HG03060 (cell line): Measurements from ENCODE around the gene KANK3.

Experiments
- ATAC-seq: cut with Tn5 transposase; IDR thresholded peaks from one replicate; pipeline ENCODE4 v1.9.1; 2021; ENCODE audit warnings: low read depth, moderate number of reproducible peaks; ENCODE audit not compliant: unreplicated experiment

The KANK3 gene

DNA sequence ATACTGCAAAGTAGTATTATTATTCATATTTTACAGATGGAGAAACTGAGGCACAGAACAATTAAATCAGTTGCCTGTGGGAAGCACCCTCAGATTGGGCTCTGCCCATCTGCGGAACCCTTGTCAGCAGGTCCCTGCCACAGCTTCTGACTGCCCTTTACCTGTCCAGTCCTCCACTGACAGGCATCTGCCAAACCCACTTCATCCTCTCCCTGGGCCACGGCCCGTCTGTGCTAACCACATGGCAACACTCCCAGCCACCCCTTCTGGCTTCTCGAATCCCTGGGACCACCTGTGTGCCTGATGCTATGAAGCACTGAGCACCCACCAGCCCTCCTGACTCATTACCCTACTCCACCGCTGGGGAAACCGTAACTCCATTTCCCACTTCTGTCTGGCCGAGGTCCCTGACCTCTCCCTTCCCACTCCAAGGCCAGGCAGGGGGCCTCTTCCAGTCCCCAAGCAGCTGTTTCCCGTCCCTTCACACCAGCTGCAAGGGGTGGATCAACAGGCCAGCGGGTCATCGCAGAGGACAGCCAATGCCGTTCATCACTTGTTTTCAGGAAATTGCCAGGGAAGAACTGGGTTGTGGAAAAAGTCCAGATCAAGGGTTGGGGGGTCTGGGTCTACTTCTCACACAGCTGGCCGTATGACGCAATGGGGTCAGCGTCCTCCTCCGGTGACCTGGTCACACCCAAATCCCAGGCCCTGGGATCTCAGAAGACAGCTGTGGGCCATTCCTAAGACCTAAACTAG, 2.5 kb downstream of the KANK3 start:
- ATAC-seq: no peak

DNA sequence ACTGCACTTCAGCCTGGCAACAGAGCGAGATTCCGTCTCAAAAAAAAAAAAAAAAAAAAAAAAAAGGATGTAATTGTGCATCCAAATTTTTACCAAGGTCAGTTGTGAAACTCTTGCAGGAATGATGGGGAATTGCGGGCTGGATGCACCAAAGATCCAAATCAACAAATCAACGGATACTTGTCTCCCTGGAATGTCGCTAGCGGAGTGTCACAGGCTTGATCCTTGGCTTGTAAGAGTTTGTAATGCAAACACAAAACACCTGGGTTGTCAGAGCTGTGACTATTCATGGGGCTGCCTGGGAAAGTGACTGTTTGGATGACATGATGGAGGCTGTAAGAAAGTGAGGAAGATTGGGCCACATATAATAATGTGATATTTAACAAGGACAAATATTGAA, 4.2 kb downstream of the KANK3 start:
- no peak for ATAC-seq

DNA sequence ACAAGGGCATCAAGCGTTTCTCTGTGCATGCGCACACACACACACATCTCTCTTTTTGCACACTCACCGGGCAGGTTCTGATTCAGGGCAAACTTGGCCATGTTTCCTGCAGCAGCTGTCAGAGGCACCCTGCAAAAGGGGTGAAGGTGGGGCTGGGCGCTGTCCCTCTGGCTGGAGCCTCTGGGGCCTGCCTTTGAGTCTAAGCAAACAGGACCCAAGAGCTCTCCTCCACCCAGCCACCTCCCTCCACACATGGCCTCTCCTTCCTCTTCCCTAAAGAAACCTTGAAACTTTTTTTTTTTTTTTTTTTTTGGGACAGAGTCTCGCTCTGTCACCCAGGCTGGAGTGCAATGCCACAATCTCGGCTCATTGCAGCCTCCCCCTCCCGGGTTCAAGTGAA, 5.3 kb downstream of the KANK3 start:
- ATAC-seq: no peak

DNA sequence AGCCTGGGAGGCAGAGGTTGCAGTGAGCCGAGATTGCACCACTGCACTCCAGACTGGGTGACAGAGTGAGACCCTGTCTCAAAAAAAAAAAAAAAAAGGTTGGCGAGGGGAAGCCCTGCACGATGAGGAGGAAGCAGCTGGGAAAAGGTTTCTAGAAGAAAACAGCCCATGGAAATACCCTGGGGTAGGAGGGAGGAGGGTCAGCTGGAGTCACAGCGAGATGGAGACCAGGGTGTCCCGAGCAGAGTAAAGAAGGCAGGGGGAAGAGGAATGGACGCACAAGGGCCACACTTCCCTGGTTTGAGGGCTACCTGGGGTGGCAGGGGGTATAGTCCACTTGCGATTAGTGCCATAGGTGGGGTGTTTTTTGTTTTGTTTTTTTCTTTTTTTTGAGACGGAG, 6.4 kb downstream of the KANK3 start:
- no peak for ATAC-seq

DNA sequence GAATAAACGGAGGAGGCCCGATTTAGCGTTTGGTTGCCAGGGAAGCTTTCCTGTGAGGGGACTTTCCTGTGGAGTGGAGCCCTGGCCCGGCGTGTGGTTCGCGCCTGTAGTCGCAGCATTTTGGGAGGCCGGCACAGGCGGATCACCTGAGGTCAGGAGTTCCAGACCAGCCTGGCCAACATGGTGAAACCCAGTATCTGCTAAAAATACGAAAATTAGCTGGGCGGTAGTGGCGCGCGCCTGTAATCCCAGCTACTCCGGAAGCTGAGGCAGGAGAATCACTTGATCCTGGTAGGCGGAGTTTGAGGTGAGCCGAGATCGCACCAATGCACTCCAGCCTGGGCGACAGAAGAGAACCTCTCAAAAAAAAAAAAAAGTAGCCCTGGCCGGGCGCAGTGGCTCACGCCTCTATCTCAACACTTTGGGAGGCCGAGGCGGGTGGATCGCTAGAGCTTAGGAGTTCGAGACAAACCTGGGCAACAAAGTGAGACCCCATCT, 6.9 kb downstream of the KANK3 start:
- ATAC-seq: no peak

DNA sequence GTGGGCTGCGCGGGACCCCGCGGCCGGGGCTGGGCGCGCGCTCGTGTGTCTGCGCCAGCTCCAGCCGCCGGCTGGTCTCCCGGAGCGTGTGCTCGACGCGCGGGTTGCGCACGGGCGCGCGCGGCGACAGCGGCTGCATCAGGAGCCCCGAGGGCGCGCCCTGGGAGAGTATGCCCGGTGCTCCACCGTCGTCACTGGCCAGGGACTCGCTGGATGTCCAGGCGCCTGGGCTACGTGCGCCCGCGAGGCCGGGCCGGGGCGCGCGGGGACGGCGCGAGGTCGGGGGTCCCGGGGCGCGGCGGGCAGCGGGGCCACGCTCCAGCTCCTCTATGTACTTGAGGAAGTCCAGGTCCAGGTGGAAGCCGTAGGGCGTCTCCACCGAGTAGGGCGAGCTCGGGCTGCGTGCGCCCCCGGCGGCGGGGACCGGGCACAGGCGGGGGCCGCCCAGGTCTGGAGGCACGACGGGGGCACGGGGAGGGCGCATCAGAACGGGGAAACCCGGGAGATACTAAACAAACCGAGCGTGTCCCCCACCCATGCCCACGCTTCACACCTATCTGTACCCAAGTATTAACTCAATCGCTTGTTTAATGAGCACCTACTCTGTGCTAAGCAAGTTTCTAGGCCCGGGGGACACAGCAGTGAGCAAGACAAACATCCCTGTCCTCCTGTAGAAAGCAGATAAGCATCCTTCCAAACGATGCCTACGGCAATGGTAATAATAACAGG, 7.6 kb downstream of the KANK3 start:
- no peak for ATAC-seq

DNA sequence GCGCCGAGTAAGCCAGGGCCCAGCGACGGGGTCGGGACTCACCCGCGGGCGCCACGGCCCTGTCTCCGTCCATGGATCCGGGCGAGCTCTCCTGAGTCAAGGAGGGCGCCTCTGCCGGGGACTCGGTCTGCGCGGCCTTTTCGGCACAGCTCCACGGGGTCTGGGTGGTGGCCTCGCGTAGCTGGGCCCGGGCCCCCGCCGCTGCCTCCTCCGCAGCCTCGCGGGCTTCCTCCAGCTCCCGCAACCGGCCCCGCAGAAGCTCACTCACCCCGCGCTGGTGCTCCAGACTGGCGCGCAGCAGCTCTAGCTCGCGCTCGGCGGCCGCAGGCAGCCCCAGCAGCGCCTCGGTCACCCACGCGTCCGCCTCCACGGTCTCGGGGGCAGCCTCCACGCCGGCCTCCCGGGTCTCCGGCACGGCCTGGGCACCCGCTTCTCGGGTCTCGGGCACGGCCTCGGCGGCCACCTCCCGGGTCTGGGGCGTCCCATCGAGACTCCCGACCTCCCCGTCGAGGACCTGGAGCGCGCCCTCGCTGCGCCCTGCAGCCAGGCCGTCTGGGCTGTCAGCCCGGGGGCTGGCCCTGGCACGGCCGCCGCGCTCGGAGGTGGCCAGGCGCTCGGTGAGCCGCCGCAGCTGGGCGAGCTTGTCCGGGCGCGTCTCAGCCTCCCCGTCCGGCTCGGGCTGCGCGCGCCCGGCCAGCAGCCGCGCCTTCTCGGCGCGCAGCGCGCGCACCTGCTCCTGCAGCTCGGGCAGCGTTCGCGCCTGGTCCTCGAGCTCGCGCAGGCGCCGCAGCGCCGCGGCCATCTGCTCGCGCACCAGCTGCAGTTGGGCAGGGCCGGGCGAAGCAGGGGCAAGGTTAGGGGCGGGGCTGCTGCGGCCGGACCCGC, 8.4 kb downstream of the KANK3 start:
- ATAC-seq: no peak

DNA sequence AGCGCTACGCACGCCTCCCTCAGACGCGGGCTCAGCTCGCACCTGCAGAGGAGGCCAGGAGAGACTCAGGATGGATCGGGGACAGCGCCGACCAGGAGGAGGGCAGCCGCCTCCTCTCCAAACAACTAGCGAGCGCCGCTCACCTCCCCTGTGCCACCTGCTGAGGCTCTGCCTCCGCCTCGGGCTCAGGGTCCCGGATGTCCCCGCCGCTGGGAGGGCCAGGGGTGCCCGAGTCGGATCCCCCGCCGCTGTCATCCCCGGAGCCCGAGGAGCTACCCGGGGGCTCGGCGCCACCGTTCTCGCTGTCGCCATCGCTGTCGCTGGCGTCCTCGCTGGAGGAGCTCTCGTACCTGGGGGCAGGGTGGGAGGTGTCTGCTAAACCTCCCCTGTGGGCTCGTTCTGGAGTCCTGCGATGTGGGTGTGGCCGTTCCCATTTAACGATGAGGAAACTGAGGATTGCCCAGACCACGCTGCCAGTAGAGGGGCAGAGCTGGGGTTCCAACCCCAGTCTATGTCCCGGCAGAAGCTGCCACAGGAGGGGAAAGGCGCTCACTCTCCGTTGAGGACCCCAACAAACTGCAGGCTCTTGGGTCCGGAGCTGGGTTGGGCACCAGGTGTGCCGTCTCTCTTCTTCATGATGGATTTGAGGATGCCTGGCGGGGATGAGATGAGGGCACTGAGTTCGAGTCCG, 9.2 kb downstream of the KANK3 start:
- ATAC-seq: no peak

DNA sequence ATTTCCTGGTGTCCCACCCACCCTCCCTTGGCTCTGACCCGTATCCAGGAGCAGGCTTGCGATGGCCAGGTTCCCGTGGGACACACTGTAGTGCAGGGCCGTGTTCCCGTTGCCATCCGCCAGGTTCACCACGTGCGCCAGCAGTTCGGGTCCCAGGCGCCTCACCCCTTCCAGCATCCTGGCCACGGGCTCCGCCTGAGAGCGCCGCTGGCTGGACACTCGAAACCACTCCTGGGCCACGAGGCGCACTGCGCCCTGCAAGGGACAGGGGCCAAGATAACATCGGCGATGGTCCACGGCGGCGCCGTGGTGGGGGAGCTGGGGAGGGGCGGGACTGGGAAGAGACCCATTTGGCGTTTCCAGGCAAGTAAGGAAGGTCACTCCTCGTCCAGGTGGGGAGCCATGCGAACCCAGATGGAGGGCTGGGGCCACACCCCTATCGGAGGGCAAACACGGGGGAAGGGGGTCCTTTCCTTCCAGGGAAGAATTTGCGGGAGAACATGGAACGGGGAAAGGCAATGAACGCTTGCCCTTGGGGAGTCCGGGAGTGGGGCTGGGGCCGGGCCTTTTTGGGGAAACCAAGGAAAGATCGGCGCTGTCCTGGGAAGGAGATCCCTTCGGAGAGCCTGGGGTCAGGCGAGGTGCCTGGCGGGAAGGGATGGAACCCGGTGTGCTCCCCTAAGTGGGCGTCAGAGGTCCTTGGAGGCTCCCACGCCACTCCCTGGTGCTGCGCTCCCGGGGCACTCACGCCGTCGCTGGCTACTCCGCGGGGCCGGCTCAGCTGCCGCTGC, 9.9 kb downstream of the KANK3 start:
- no peak for ATAC-seq

DNA sequence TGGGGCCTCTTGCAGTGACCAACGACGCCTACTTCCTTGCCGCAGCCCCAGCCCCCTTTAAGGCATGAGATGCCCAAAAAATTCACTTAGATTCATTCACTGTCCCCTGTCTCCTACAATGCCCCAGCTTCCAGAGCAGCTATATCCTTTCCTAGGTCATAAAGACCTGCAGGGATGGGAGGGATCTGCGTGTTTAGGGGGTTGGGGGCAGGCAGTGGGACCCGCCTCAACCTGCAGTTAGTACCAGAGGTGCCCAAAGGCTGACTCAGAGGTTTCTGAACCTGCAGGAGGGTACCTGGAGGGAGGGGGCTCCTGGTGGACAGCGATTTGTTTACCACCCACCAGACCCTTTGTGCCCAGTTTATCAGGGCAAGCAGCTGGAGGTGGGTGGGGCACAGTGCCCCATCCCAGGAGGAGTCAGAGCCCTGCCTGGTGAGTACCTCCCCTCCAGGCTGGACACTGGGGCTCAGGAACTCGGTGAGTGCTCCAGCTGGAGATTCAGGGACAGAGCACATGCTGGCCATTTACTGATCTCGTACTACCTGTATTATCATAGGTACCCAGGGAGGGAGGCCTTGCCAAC, 11.7 kb downstream of the KANK3 start:
- ATAC-seq: no peak

DNA sequence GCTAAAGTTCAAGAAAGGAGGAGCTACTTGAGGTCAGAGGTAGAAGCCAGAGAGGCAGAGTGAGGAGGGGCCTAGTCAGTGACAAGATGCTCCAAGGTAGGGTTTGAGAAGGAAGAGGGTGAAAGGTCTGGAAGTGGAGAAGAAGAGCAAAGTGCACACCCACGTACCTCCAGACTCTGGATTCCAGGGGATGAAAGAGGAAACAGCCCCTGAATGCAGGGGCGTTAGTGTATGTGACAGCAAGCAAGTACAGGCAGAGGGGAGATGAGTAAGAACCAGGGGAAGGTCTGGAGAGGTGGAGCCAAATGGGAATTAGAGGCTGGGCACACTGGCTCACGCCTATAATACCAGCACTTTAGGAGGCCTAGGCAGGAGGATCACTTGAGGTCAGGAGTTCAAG, 13.1 kb downstream of the KANK3 start:
- ATAC-seq: no peak

DNA sequence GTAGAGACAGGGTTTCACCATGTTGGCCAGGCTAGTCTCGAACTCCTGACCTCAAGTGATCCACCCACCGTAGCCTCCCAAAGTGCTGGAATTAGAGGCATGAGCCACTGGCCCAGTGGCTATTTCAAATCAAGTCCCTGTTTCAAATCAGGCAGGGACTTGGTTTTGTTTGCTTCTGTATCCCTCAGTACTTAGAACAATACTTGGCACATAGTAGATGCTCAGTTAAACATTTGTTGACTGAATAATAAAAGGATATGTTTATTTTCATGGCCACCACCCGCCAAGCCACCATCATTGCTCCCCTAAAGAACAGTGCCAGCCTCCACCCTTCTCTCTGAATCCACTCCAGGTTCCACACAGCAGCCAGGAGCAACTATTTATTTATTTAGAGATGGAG, 17.6 kb downstream of the KANK3 start:
- ATAC-seq: no peak

DNA sequence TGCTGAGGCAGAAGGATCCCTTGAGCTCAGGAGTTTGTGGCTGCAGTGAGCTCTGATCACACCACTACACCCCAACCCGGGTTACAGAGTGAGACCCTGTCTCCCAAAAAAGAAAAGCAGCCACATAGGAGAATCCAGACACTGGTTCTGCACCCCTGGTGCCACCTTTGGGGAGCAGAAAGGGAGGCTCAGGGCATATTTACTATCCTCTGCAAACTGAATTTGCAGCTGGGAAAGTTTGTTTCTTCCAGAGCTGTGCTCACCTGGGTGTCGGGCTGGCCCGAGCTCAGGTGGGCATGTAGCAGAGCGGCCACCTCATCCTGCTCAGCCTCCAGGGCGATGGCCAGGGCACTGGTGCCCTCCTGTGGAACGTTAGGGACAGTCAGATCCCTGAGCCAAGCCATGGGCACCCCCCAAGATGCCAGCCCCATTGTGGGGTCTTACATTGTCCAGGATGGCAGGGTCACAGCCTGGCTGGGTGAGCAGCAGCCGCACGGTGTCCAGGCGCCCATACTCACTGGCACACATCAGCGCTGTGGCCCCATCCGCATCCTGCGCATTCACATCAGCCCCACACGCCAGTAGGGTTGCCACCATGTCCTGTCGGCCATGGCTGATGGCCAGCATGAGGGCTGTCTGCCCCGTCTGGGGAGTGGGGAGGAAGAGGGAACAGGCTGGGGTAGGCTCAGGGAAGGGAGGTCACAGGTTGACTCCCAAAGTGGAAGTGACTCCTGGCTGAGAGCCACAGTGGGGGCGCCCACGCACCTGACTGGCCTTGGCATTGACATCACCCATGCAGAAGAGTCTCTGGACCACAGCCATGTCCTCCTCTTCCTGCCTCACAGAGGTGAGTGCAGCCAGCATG, 18.6 kb downstream of the KANK3 start:
- ATAC-seq: no peak

DNA sequence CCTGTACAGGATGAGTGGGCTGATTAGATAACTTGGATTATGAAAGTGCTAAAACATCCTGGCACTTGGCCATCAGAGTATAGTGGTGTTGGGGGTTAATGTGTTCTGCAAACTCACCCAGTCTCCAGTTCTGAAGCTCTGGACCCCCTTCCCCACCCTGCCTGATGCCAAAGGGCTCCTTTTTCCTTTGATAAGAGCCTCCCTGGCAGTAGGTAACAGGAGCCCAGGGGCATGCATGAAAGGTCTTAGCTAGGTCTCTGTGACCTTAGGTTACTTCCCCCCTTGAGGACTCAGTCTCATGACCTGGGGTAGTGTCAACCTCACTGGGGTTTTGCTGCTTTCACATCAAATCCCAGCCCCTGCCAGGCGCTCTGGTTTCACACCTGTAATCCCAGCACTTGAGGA, 19.3 kb downstream of the KANK3 start:
- ATAC-seq: no peak

DNA sequence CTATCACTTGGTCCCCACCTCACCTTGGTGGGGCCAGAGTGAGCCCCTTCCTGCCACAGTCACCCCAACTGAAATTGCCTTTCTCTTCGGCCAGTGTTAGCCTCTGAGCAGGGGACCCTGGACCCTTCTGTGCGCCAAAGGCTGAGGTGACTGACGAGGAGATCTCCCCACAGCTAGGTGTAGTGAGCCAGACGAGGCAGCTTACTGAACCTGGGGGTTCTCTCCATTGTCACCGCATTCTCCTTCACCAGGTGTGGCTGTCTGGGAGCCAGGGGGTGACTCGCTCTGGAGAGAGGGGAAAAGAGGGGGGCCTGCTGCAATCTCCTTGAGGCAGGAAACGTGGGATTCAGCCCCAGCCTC, 20.4 kb downstream of the KANK3 start:
- ATAC-seq: no peak

DNA sequence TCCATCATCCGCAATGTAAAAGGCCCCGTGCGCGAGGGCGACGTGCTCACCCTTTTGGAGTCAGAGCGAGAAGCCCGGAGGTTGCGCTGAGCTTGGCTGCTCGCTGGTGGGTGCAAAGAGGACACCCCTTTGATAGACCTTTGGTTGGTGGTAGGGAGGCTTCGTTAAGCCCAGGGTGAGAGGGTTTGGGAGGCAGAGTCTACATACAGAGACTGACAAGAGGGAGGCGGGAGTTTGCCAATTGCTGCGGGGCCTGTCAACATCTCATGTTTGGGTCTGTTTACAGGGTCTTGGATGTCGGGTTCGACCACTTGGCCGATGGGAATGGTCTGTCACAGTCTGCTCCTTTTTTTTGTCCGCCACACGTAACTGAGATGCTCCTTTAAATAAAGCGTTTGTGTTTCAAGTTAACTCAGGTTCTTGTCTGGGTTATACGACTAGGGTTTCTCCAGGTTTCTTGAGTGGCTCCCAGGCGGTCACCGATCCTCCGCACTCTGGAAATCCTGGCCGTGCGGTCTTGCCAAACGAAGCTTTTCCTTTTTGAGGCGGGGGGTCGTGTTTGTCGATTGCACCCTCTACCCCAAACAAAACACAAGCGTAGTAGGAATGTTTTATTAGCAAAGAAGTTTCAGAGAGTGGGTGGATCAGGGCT, 20.9 kb downstream of the KANK3 start:
- ATAC-seq: no peak

DNA sequence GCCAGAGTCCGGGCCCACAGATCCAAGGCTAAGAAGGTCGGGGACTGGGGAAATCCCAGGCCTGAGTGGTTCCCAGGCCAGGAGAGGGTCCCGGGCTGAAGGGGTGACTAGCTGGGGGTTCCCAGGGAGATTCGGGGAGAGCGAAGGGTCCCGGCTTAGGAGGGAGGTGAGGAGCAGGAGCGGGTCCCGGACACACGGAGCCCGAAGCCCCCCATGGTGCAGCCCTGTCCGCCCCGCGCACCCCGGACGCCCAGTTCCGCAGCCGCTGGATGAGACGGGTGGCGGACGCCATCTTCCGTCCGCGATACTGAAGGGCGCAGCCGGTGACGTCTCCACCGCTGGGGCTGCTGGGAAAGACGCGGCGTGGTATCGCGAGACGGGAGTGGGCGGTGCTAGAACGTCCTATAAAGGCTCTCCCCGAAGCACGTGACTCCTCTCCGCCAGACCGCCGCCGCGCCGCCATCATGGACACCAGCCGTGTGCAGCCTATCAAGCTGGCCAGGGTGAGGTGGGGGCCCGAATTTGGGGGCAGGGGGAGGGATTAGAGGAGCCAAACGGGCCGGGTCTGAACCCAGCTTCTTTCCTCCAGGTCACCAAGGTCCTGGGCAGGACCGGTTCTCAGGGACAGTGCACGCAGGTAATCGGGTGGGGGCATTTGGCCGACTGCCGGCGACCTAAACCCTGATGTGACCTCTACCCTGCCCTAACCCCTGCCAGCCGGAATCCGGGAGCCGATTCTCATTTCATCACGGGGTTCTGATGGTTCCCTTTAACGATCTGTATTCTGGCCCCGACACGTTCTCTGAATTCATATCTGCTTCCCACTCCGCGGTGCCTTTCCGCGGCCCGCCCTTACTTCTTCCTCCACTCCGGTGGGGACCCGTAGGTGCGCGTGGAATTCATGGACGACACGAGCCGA, 21.7 kb downstream of the KANK3 start, which contains the start of the genes NDUFA7 and RPS28:
NDUFA7 (minus strand) TSS at position 309 of the 919 bp plus-strand sequence; CDS start at position 292, 17 bp downstream.
RPS28 (plus strand) TSS at position 430 of the 919 bp plus-strand sequence; CDS start at position 465, 35 bp downstream.
- peak; percentile 65 for ATAC-seq
